ENCODE results near the gene LIN54. TPM values are rescaled to one million over a fixed set of nuclear protein-coding genes. Genes with fewer than 3 reads are reported as not detected.

Gene LIN54
- total and polyA plus RNA-seq, 12 donors = 1.4 to 18.2 (median 9.8) TPM

- TF ChIP-seq POLR2A (IDR thresholded peaks at IDR 0.05) = no peak
- peaks cover 0 to 8% of the 10 kb centered on the region in 2 donors for H3K36me3 ChIP-seq (replicated peaks in 1 of 2)
- H3K4me3 ChIP-seq = no peak overlapping the region
- H3K9me3 ChIP-seq (replicated peaks in 1 of 3) = no peaks in the 10 kb centered on the region
- H3K27me3 ChIP-seq = no peaks in the 10 kb centered on the region
- H3K4me1 ChIP-seq (replicated peaks in 1 of 2) = no peaks in the 10 kb centered on the region
- 57 to 63% (median 61%) methylated on average over 2 of the region's 2 CpGs for WGBS, 4 donors
- intact Hi-C loops (cut with DNase I) = no loop called here
- no peak overlapping the region for H3K27ac ChIP-seq
- DNase-seq = no peak
Measured at GRCh38 chr4:82975792-82976191, 34.8 kb downstream of the LIN54 start.

DNA sequence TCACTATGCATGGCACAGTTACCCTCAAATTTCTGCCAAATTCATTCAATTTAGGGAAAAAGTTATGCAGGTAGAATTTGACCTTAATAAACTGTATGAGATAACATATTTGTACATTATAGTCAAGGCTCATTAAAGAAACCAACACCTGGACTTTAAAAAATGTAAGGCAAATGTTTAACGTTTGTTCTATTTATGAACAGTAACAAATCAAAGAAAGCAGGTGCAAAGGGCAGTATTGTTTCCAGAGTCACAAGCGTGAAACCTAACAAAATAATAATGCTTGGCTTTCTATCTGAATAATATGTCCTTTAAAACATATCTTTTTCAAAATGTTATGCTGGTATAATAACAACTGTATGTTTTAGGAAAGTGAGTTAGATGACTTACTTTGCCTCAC is 41.2 kb downstream of the LIN54 start:
- H3K27me3 ChIP-seq = no peaks in the 10 kb centered on the region
- no peak for DNase-seq
- H3K27ac ChIP-seq = no peak overlapping the region
- H3K9me3 ChIP-seq (replicated peaks in 1 of 3) = no peaks in the 10 kb centered on the region
- no peak overlapping the region for H3K4me3 ChIP-seq
- TF ChIP-seq POLR2A (IDR thresholded peaks at IDR 0.05) = no peak
- no peak for TF ChIP-seq CTCF (IDR thresholded peaks at IDR 0.05)
- 93 to 97% (median 96%) methylated on average over 2 of the region's 2 CpGs for WGBS, 4 donors
- intact Hi-C loops (cut with DNase I) = no loop called here
- peaks cover 0 to 5% of the 10 kb centered on the region in 2 donors for H3K36me3 ChIP-seq (replicated peaks in 1 of 2)
- no peaks in the 10 kb centered on the region for H3K4me1 ChIP-seq (replicated peaks in 1 of 2)

GRCh38 chr4:82968972-82969371 is 41.7 kb downstream of the LIN54 start:
- TF ChIP-seq CTCF (IDR thresholded peaks at IDR 0.05) (no peak), POLR2A (IDR thresholded peaks at IDR 0.05) (no peak)
- Histone ChIP-seq H3K4me1 (replicated peaks in 1 of 2) (no peaks in the 10 kb centered on the region), H3K9me3 (replicated peaks in 1 of 3) (no peaks in the 10 kb centered on the region), H3K36me3 (replicated peaks in 1 of 2) (peaks cover 0 to 4% of the 10 kb centered on the region in 2 donors), H3K27ac (no peak overlapping the region), H3K4me3 (no peak overlapping the region), H3K27me3 (no peaks in the 10 kb centered on the region)
- 86 to 96% (median 93%) methylated on average over 4 of the region's 4 CpGs for WGBS, 4 donors
- DNase-seq = no peak
- intact Hi-C loops (cut with DNase I) = no loop called here

GRCh38 chr4:82965763-82966162 is 44.9 kb downstream of the LIN54 start:
- no peak overlapping the region for H3K27ac ChIP-seq
- H3K36me3 ChIP-seq (replicated peaks in 1 of 2) = peaks cover 0 to 4% of the 10 kb centered on the region in 2 donors
- H3K4me3 ChIP-seq = no peak overlapping the region
- no peak for DNase-seq
- H3K9me3 ChIP-seq (replicated peaks in 1 of 3) = no peaks in the 10 kb centered on the region
- H3K27me3 ChIP-seq = no peaks in the 10 kb centered on the region
- intact Hi-C loops (cut with DNase I) = no loop called here
- TF ChIP-seq CTCF (IDR thresholded peaks at IDR 0.05) (no peak), POLR2A (IDR thresholded peaks at IDR 0.05) (no peak)
- 93 to 100% (median 96%) methylated on average over 2 of the region's 2 CpGs for WGBS, 4 donors
- peaks cover 0 to 5% of the 10 kb centered on the region in 2 donors for H3K4me1 ChIP-seq (replicated peaks in 1 of 2)

GRCh38 chr4:82957045-82957444 is 53.6 kb downstream of the LIN54 start:
- Histone ChIP-seq H3K4me3 (no peak overlapping the region), H3K4me1 (replicated peaks in 1 of 2) (peaks cover 0 to 2% of the 10 kb centered on the region in 2 donors), H3K9me3 (replicated peaks in 1 of 3) (no peaks in the 10 kb centered on the region), H3K27ac (no peak overlapping the region), H3K36me3 (replicated peaks in 1 of 2) (no peaks in the 10 kb centered on the region), H3K27me3 (no peaks in the 10 kb centered on the region)
- 81 to 97% (median 92%) methylated on average over 1 of the region's 1 CpG for WGBS, 4 donors
- intact Hi-C loops (cut with DNase I) = no loop called here
- TF ChIP-seq CTCF (IDR thresholded peaks at IDR 0.05) = no peak
- TF ChIP-seq POLR2A (IDR thresholded peaks at IDR 0.05) = no peak
- DNase-seq = no peak
